ENCODE measurements around the gene CALD1.

Gene CALD1, protein sequence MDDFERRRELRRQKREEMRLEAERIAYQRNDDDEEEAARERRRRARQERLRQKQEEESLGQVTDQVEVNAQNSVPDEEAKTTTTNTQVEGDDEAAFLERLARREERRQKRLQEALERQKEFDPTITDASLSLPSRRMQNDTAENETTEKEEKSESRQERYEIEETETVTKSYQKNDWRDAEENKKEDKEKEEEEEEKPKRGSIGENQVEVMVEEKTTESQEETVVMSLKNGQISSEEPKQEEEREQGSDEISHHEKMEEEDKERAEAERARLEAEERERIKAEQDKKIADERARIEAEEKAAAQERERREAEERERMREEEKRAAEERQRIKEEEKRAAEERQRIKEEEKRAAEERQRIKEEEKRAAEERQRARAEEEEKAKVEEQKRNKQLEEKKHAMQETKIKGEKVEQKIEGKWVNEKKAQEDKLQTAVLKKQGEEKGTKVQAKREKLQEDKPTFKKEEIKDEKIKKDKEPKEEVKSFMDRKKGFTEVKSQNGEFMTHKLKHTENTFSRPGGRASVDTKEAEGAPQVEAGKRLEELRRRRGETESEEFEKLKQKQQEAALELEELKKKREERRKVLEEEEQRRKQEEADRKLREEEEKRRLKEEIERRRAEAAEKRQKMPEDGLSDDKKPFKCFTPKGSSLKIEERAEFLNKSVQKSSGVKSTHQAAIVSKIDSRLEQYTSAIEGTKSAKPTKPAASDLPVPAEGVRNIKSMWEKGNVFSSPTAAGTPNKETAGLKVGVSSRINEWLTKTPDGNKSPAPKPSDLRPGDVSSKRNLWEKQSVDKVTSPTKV

DNA sequence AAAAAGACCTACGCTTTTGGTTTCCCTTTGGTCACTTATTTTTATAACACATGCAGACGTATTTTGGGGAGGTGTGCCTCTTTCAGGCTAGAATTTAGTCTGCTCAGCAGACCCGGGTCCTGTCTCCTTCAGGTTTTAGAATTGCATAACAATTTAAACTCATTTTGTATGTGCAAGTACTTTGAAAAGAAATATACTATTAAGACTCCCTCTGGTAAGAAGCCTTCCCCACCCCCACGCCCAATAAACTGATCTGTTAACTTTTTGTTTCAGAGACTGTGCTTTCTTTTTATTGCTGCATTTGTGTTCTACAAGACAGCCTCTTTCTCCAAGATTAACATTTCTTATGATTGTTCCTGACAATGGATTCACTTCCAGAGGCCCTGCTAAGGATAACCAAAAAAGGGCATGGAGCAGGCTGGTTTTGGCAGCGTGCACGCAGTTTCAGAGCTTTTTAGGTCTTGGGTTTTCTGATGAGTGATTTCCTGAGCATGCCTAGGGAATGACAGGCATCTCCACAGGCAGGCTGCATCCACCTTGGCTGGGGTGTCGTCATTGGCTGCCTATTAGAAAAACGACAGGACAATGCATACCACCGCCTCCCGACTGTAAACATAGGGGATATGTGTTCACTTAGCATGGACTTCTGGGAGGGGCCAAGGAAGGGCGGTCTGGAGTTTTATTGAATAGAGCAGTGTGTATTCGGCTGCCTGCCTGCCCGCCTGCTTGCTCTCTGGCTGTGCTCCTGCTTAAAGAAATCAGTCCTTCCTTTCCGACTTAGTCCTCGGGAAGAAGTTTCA lies at the start of gene CALD1:
CALD1 (plus strand) TSS at position 694 of the 800 bp plus-strand sequence. CDS start 88,100 bp downstream, outside the sequence.
- DNase-seq: peak; percentile 21

DNA sequence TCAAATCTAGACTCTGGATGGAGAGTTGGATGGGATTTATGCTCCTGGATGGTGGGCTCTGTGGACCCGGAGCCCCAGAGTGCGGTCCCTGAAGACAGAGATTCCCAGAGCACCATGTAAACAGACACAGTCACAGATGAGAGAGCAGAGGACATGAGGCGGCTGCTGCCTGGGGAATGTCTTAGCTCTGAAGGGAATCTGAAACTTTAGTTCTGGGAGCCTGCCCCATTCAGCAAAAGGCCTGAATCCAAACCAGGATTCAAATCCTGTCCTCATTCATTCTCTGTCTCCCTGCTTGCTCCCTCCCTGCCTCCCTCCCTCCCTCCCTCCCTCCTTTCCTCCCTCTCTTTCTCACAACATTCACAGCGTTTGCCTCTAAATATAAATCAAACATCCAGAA lies 49.5 kb upstream of the CALD1 start:
- DNase-seq: no peak

DNA sequence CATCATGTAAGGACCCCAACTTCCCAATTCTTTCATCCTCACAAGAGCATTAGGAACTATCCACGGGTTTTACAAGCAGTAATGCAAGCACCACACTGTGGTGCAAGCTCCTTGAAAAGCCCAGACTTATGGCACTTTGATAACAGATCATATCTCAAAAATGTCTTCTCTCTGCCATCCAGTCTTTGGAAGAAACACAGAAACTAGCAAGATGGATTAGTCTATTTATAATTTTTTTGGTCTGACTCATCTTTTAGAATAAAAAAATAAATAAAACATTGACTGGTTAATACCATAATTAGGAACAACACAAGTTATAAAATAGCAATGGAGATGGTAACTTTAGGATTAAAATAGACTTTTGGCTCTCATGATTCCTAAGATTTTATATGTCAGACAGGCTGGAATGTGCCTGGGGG lies 49.0 kb upstream of the CALD1 start:
- no peak for DNase-seq

DNA sequence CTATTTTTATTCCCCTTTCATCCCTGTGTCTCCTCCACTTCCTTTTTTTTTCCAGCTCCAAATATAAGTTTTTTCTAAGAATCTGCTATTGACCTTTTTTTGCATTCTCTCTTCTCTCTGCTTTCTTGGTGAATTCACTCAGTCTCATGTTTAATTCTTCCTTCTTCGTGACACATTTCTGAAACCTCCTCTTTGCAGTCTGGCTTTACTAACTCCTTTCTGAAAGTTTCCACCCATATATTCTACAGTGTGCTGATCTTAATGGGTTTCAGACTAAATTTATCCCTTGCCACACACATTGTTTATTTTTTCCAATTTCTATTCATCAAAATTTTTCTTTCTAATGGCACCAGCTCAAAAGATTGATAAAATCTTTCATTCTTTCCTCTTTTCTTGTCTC lies 47.8 kb upstream of the CALD1 start:
- DNase-seq: no peak

DNA sequence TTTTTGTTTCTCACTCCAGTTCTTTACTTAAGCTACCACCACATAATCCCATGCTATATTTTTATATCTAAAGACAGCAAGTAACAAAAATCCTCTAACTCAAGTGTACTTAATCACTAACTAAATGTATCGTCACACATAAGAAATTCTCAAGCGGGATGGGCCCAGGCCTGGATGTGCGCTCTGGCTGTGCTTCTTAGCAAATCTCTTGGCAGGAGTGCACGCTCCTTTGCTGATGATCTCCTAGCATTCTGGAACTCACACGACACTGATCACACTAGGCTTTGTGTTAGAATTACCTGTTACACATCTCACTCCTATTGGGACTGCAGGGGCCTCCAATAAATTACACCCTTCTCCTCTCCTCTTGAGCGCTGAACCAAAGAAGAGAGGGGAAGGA lies 46.7 kb upstream of the CALD1 start:
- no peak for DNase-seq

DNA sequence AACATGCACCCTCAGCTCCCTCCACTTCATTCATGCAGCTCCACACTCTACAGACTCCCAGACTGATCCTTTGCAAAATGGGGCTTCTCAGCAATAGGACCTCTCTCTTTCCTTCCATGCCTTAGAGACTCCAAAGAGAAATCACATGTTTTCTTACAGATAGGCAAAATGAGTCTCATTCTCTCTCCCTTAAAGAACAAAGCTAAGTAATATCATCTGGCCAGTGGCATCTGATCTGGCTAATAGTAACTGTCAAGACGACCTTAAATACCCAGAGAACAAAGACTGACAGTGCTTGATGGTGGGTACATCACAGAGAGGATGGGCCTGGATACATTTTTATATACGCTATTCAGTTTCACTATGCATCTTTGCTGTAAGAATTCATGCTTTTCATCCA lies 43.1 kb upstream of the CALD1 start:
- no peak for DNase-seq

DNA sequence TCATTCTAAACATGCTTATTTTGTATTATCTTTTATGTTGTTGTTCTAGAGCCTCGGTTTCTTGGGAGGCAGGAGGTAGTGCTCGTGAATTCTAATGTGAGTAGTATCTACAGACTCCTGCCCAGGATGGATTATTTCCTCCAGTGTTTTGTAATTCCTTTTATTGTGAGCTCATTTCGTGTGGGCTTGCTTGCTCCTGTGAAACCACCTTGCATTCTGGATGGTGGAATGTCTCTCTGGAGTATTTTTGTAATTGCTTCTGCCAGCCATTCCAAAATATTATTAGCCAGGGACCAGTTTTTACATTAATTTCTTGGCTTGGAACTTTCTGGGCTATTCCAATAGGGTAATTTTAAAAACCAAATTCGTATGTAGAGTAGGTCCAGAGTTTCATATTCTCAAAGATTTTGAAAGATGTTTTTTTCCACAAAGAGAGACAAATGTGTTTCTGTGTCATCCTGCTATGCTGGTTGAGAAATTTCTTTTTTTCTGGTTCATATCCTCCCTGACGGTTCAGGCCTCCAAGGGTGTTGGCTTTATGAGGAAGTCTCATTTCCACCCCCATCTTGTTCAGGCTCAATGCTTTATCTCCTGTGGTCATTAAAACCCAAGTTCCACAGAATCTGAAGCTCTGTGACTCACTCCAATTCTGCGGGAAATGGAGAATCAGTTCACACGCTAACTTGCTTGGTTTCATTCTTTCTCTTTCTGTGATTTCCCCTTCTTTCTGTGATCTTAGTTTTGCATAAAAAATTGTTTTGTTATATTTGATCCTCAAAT lies 41.7 kb upstream of the CALD1 start:
- DNase-seq: no peak

DNA sequence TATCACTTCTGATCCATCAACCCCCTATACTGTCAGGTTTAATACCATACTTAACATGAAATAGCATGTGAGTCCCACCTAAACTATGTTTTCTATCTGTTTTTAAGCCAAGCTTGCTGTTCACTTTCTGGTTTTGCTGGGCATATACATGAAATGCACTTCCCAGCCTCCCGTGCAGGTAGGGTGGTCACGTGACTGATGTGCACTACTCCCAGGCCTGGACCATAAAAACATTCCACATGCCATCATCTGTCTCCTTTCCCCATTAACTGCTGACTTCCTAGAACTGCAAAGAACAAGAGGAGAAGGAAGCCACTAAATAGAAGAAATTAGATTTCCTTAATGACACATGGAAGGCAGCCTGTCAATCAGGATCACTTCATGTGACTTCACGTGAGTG lies 40.1 kb upstream of the CALD1 start:
- DNase-seq: no peak

DNA sequence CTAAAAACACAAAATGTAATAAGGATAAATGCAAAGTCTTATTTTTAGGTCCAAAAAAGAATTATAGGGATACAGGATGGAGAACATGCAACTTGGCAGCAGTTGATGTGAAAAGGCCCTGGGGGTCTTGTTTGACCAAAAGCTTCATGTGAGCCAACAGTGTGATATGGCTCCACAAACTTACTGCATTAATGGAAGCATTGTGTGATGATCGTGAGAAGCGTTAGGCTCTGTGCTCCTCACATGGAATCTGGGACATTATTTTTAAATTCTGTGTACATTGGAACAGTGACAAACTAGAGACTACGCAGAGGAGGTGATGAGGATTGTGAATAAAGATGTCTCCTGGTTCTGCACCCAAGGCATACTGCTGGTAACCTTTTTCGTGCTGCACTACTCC lies 39.1 kb upstream of the CALD1 start:
- no peak for DNase-seq

DNA sequence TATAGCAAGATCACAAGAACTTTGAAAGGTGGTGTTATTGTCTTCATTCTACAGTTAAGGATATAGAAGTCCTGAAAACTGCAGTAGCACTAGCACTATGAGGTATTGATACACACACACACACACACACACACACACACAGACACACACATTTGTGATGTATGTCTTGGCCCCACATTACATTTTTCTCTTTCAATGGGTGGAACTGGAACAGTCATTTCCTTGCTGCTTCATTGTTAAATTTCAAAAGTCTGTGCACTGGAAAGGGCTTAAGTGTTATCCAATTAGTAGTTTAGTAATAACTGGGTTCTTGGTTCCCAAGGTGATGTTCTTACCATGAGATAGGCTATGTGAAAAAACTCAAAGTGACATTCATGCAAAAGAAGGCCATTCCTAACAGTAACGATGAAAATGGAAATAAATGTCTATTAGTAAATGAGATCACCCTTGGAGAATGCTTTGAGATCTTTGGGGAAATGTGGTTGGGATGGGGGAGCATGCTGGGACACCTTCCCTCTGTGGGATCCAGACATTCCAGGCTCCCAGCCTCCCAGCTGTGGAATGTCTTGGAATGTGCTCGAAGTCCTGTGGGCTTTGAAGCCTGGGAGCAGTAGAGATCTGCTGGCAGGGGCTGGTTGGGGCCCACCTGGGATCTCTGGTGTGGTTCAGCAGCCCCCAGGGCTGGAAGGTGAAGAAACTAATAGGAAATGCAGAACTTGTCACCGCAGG lies 37.4 kb upstream of the CALD1 start:
- DNase-seq: no peak

DNA sequence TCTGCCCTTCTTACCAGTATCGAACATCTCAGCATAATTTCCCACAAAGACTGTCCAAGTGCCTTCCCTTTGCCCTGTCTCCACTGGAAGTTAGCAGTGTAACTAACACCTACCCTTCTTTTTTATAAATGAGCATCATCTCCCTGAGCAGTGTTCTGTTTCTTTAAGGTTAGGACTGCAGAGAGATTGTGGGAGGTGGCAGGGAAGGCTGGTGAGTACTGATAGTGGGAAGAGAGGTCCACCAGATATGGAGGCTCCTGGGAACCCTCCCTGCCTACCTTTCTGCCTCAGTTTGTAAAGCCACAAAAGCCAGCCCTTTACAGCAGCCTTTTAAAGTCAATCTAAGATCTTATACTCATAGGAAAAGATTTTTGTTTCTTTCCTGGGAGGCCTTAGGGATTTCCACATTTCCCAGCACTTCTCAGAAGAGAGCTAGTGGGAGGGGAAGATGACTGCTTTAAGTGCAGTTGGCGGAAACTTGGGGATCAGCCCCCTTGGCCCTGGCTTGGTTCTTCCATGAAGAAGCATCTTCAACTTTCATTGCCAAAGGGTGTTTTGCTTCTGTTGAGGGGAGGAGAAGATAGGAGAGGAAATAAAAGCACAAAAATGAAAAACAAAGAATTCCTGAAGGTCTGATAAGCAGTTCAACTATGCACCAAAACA lies 36.6 kb upstream of the CALD1 start:
- no peak for DNase-seq

DNA sequence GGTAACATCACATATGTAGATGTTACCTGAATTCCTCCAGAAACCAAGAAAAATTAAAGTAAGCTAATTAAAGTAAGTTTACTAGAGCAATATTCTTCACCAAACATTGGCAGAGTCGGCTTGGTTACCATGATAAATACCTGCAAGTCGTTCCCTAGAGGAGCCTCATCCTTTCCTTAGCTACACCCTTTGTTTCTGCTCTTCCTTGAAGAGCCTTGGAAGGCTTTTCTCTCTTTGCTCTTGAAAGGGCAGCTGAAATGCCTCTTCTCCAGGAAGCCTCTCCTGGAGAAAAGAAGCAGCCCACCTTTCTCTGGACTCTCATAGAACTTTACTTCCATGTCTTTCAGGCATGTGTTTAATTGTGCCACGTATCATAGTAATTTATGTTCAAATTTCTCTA lies 34.9 kb upstream of the CALD1 start:
- no peak for DNase-seq

DNA sequence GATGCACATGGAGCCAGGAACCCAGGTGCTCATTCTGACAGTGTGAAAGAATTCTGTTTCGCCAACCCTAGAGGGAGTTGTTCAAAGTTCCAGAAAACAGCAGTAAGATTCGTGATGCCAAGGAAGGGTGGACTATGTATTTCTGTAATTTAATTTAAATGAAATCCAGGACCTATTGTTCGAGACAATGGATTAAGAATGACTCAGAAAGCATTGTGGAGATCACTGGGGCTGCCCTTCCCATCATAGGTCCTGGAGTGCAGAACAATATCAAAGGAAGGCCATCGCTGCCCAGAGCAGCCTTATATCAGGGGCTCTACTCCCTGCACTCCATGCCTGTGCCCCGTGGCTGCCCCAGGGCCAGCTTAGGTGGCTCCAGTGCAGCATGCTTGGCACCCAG lies 32.1 kb upstream of the CALD1 start:
- DNase-seq: no peak

DNA sequence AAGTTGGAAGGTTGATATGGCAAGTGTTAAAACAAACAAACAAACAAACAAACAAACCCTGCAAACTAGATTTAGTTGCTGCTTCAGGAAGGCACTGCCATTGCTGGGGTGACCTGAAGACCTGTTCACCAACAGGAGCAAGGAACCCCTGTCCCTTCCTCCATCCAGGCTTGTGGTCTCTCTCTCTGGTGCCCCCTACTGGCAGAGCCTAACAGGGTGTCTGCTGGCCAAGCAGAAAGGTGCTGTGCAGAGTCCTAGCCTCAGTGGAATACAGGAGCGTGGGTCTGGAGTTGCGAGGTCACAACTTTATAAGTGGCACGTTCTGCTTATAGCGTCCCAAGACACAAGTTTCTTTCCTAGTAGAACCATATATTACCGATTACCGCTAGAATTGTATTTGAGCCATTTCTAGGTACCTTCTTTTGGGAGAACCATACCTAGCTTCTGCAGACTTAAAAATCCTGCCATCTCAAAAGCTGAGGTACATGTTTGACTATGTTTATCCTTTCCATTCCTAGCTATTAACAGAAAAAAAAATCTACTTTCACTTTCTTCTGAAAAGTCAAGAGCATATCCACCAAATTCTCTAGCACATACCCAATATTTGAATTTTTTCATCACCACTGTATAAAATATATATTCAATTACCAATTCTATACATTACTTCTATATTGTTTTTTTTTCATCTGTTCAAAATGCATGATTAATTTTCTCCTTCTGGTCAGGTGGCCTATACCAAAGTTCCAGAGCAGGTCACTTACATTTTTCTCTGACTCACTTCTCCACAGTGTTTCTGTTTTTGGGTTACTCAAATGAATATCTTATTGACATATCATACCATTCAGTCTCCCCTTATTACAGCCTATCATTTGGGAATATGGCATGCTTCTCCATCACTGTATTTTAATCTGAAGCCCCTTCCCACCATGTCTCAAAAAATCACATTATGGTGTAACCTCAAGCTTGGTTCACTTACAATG lies 29.1 kb upstream of the CALD1 start:
- DNase-seq: peak; percentile 10

DNA sequence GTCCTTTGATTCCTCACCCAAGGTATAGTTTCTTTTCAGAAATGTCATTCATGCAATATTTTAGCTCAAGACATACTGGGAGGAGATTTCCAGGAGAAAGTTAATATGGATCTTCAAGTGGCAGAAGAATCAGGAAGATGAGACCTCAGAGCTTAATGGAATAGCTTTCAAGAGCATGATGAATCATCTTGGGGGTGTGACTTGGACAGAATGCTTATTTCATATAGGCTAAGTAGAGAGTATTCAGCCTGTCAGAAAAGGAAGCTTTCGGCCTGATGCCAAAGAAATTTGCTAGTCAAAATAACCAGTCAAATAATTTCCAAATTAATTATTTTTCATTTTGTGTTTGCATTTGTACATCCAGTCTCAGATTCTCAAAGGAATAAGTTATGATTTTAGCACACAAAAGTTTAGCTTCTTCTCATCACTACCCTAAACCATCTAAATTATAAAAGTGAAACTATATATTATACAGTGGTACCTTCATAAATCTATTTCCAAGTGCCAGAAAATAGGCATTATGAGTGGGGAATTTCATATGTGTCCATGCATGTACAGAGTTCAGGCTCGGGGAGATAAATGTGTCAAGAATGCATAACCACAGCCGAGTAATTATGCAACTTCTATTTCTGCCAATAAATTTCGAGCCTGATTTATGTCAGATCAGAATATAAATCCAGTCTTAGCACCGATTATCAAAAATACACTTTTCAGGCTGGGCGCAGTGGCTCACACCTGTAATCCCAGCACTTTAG lies 27.3 kb upstream of the CALD1 start:
- no peak for DNase-seq

DNA sequence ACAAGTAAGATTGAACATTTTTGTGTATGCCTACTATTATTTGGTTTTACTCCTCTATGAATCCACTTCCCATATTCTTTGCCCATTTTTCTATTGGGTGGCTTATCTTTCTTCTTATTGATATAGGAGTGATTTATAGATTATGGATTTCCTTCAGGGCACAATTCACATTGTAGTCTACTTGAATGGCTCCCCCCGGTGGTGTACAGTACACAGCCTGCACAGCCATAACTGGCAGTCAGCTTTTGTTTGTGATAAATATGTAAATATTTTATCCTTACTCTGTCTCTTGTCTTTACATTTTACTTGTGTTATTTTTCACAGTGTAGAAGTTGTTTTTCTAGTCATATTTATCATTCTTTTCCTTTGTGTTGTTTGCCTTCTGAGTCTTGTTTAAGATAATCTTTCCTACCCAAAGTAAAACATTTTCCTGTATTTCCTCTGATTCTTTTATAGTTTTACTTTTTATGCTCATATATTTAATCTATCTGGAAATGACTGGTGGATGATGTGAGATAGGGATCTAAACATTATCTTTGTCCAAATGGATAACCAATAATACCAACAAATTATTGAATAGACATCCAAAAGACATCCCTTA lies 23.9 kb upstream of the CALD1 start:
- DNase-seq: no peak

DNA sequence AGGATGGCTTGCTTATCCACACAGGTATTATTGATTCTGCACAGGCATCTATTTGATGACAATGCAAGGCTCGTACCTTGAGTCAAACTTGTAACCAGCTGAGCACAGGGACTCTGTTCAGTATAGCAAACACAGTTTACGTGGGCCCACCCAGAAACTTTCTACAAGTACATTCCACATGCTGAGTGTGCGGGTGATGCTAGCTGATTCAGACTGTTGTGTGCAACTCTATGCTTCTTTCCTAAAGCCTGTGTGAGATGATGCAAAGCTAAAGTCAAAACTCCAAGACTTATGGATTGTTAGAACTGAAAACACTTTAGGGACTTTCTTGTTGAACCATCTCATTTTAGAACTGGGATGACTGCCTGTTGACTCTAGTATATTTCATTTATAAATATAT lies 21.5 kb upstream of the CALD1 start:
- no peak for DNase-seq

DNA sequence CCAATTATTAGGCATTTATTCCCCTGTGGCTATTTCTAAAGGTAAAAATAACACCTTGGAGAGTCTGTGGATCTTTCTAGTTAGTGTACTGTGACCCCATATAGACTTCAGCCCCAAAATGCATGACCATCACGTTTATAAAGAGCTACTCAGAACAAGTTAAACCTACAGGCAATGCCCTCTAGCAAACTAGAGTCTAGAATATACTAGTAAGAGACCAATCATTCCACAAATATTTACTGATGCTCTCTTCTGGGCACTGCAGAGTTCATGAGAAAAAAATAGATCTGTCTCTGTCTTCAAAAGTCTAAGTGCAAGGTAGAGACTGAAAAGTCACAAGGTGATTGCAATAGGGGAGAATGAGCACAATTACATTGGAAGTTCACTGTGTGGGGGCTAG lies 20.5 kb upstream of the CALD1 start:
- no peak for DNase-seq

DNA sequence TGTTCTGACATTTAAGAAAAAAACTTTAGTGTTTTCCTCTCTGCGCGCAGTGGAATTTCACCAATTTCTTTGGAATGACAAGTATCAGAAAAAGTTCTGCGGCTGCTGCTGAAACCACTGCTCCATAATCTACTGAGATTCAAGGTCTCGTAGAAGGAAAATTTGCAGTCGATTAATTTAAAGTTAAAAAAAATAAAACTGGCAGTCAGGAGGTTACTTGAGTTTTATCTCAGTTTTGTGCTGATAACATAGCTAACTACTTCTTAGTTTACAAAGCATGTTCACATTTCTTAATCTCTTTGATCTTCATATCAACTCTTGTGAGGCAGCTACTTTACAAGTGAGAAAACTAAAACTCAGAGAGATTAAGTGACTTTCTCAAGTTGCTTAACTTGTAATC lies 18.2 kb upstream of the CALD1 start:
- no peak for DNase-seq

Data from 8988T (cell line).